Erythroblast (primary cell): Measurements from ENCODE around the gene FRMD4A.

Experiments
- GATA1 ChIP-seq: IDR thresholded peaks from 2 replicates; pipeline ENCODE4 v1.6.1; 2011; ENCODE audit warnings: low read depth, mild to moderate bottlenecking, control low read depth, low read length, moderate library complexity
- POLR2A ChIP-seq: IDR thresholded peaks from 2 replicates; pipeline ENCODE4 v1.6.1; 2011; ENCODE audit warnings: mild to moderate bottlenecking, low read length

DNA sequence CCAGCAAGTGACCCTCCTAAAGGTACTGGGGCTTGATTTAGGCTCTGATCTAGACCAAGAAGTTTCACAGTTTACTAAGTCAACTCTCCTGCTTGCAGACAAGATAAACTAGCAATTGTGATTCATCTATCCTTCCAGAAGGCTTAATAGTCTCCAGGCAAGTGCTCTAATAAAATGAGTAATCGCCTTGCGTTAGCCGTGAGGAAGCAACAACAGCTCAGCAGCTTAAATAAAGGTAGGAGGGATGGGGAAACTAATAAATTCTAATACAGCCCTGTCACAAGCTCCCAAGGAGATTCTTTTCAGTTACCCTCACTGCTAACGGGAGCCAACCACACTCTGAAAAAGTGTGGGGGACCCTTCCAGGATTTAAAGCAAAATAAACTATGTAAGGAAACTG lies 48.4 kb downstream of the FRMD4A start:
- no peak for TF ChIP-seq POLR2A
- TF ChIP-seq GATA1, result no peak
